Panc1 (cell line): ENCODE results near the gene C7.

Source experiments
- POLR2AphosphoS5 ChIP-seq: IDR thresholded peaks from 2 replicates; pipeline ENCODE4 v1.6.1; 2012; ENCODE audit warnings: mild to moderate bottlenecking, low read depth, low read length, moderate library complexity
- SIN3A ChIP-seq: IDR thresholded peaks from 2 replicates; pipeline ENCODE4 v1.6.1; 2012; ENCODE audit warnings: low read depth, mild to moderate bottlenecking, low read length, moderate library complexity, borderline replicate concordance; ENCODE audit not compliant: insufficient read depth
- TCF7L2 ChIP-seq: IDR thresholded peaks from 2 replicates; pipeline ENCODE4 v1.6.1; 2011; ENCODE audit warnings: mild to moderate bottlenecking, low read depth, low read length, inconsistent platforms
- TF ChIP-seq, protein P1 (sequence below): fragments of 450-650 bp; IDR thresholded peaks from 2 replicates; pipeline ENCODE4 v1.5.1; 2017; ENCODE audit warnings: mild to moderate bottlenecking
- TF ChIP-seq, protein P2 (sequence below), 2 experiments: IDR thresholded peaks; 2 replicates each; pipeline ENCODE4 v1.6.1; 2011 to 2012; ENCODE audit warnings: low read depth in 2 of 2, control low read depth in 1 of 2, low read length in 1 of 2, mild to moderate bottlenecking in 1 of 2, moderate library complexity in 1 of 2; ENCODE audit not compliant: insufficient read depth in 1 of 2

DNA sequence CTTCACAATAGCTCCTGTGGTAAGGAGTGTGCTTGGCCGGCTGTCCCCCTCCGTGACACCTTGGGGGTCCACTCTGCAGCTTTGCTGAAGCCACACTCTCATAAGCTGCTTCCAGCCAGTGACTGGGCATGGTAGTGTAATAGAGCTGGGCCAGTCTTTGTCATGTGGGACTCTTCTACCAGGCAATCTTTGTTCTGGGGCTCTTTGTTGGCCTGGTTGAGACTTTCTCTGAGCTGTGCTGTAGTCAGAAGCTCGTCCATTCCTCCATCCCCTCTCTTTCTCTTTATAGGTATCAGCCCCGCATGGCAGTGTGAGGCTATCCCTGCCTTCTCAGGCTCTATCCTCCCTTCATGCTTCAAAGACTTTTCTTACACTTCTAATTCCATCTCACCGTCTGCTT lies 42.5 kb upstream of the C7 start:
- TF ChIP-seq, protein P1, sequence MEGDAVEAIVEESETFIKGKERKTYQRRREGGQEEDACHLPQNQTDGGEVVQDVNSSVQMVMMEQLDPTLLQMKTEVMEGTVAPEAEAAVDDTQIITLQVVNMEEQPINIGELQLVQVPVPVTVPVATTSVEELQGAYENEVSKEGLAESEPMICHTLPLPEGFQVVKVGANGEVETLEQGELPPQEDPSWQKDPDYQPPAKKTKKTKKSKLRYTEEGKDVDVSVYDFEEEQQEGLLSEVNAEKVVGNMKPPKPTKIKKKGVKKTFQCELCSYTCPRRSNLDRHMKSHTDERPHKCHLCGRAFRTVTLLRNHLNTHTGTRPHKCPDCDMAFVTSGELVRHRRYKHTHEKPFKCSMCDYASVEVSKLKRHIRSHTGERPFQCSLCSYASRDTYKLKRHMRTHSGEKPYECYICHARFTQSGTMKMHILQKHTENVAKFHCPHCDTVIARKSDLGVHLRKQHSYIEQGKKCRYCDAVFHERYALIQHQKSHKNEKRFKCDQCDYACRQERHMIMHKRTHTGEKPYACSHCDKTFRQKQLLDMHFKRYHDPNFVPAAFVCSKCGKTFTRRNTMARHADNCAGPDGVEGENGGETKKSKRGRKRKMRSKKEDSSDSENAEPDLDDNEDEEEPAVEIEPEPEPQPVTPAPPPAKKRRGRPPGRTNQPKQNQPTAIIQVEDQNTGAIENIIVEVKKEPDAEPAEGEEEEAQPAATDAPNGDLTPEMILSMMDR, result no peak
- TF ChIP-seq POLR2AphosphoS5 (no peak), TCF7L2 (no peak), SIN3A (no peak)
- TF ChIP-seq, protein P2, sequence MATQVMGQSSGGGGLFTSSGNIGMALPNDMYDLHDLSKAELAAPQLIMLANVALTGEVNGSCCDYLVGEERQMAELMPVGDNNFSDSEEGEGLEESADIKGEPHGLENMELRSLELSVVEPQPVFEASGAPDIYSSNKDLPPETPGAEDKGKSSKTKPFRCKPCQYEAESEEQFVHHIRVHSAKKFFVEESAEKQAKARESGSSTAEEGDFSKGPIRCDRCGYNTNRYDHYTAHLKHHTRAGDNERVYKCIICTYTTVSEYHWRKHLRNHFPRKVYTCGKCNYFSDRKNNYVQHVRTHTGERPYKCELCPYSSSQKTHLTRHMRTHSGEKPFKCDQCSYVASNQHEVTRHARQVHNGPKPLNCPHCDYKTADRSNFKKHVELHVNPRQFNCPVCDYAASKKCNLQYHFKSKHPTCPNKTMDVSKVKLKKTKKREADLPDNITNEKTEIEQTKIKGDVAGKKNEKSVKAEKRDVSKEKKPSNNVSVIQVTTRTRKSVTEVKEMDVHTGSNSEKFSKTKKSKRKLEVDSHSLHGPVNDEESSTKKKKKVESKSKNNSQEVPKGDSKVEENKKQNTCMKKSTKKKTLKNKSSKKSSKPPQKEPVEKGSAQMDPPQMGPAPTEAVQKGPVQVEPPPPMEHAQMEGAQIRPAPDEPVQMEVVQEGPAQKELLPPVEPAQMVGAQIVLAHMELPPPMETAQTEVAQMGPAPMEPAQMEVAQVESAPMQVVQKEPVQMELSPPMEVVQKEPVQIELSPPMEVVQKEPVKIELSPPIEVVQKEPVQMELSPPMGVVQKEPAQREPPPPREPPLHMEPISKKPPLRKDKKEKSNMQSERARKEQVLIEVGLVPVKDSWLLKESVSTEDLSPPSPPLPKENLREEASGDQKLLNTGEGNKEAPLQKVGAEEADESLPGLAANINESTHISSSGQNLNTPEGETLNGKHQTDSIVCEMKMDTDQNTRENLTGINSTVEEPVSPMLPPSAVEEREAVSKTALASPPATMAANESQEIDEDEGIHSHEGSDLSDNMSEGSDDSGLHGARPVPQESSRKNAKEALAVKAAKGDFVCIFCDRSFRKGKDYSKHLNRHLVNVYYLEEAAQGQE (IDR thresholded peaks at IDR 0.05; ENCODE audit: insufficient read depth in 1 of 2, low read depth in 2 of 2, low read length in 1 of 2), result no peak
